ENCODE results near the gene ZBTB39.

DNA sequence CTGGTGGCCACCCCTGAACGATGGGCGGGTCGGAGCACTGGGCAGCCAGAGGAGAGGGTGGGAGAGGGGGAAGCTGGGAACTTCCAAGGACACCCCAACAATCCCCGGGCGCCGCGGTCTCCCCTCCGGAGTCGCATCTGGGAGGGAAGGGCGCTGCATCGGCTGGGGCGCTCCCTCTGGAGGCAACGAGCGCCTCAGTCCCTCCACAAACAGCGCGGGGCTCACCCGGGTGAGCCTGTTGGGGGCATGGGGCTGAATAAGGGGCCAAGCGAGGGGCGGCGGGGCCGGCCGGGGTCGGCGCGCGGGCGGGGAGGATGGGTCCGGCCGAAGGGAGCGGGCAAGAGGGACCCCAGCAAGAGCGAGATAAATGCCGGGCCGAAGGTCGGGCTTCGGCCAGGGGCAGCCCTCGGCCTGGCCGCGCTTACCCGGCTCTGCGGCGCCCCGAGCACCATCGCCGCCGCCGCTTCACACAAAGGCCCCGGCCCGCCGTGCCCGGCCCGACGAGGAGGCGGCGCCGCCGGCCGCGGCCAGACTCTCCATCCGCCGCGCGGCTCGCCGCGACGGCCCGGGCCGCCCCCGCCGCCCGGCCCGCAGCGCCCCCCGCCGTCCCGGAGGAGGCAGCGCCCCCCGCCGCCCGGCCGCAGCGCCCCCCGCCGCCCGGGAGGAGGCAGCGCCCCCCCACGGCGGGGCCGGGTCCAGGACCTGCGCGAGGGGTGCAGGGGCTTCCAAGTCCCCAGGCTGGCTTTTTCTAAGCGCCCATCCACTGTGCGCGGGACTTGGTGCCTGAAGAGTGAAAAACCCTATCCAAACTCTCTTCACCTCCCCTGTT, at the start of gene ZBTB39:
- peak; percentile 33 to 38 for TF ChIP-seq POLR2A (IDR thresholded peaks at IDR 0.05)
- TF ChIP-seq, protein P1, sequence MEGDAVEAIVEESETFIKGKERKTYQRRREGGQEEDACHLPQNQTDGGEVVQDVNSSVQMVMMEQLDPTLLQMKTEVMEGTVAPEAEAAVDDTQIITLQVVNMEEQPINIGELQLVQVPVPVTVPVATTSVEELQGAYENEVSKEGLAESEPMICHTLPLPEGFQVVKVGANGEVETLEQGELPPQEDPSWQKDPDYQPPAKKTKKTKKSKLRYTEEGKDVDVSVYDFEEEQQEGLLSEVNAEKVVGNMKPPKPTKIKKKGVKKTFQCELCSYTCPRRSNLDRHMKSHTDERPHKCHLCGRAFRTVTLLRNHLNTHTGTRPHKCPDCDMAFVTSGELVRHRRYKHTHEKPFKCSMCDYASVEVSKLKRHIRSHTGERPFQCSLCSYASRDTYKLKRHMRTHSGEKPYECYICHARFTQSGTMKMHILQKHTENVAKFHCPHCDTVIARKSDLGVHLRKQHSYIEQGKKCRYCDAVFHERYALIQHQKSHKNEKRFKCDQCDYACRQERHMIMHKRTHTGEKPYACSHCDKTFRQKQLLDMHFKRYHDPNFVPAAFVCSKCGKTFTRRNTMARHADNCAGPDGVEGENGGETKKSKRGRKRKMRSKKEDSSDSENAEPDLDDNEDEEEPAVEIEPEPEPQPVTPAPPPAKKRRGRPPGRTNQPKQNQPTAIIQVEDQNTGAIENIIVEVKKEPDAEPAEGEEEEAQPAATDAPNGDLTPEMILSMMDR (IDR thresholded peaks at IDR 0.05), result peak; percentile 31 to 69 (median 38)

Measured in gastroesophageal sphincter (tissue), 3 donors.